ENCODE data around the gene TBC1D7. TPM values are rescaled to one million over a fixed set of nuclear protein-coding genes. Genes with fewer than 3 reads are reported as not detected.

TBC1D7 gene
- total RNA-seq (2014; rRNA removed; shearing (Covaris generic); ENCODE audit: low replicate concordance): 44.6 and 48.1 TPM in 2 replicates

DNA sequence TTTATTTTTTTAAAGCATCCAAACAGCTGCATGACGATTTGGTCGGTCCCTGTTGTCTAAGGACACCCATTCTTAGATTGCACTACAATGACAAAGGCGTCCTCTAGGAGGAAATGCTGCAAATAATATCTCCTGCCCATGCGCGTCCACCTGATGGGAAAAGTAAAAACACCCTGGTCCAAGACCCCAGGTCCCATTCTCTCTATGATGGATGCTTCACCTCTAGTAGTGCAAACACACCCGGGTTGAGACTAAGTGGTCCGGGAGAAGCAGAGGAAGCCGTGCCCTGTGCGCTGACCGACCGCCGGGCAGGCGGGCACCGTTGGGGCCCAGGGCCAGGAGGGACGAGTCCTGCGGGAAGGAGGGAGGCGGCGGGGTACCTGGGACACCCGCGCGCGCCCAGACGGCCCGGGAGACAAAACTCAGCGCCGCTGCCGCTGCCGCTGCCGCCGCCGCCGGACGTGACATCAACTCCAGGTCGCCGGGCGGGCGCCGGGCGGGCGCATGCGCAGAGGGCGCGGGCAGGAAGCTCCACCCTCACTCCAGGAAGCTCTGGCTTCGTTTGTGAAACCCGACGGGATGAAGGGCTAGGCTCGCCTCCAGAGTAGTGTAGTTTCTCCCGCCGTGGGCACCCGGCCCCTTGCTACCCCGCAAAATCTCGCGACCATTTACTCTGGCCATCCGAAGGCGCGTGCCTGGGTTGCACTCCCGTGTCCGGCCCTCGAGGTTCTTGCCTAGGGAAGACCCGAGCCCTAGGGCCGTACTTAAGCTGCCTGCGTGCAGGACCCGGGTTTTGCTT is at the start of gene TBC1D7:
Gene TBC1D7, minus strand, starts transcription at position 462 of the 799 bp plus-strand sequence. CDS start 1,639 bp downstream, outside the sequence.
- in situ Hi-C loops (cut with HindIII; ENCODE audit: low pct_unique_long_range_greater_than_20kb, low sequenced_read_pairs): no loop called here
- DNase-seq (ENCODE audit: low read depth): peak; percentile 89

DNA sequence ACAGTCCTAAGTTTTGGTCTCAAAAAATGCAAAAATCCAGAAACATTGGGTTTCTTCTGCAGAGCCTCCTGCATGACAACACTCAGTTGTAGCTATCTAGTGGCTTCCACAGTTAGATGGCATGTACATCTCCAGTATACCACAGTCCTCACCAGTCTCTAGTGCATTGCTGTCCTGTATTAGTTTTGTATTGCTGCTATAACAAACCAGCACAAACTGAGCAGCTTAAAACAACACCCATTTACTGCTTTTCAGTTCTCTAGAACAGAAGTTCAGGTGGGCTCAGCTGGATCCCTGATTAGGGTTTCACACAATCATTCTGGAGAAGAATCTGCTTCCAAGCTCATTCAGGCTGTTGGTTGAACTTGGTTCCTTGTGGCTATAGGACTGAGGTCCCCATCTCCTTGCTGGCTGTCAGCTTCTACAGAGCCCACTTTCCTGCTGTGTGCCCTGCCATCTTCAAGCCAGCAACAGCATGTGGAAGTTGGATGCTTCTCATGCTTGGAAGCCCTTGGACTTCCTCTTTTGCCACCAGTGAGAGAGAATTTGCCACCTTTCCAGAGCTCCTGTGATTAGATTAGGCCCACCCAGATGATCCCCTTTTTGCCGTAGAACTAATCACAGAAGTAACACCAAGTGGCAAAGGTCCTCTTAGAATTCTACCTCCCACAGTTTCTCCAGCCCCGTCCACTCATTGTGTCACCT is 48.9 kb upstream of the TBC1D7 start:
- in situ Hi-C loops (cut with HindIII; ENCODE audit: low pct_unique_long_range_greater_than_20kb, low sequenced_read_pairs): no loop called here
- no peak for DNase-seq (ENCODE audit: low read depth)

DNA sequence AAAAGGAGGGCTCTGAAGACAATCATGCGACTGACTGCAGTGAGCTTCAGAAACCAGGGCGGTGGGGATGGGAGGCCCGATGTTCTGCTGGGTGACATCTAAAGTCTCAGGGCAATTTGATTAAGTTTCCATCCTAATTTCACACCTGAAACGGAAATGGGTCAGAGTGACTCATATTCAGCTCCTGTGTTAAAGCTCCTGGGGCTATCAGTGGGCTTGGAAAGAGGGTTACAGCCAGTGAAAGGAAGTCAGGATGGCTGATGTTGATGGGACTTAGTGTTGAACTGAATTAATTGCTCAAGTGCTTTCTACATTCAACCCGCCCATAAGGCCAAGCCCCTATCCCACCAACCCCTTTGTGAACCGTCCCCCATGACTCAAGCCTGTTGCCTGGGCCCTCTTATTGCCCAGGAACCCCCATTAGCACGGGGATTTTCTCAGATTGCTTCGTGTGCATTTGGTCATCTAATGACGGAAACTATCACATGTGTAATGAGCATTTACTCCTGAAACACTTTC is 47.1 kb upstream of the TBC1D7 start:
- DNase-seq (ENCODE audit: low read depth): no peak
- in situ Hi-C loops (cut with HindIII; ENCODE audit: low pct_unique_long_range_greater_than_20kb, low sequenced_read_pairs): no loop called here

DNA sequence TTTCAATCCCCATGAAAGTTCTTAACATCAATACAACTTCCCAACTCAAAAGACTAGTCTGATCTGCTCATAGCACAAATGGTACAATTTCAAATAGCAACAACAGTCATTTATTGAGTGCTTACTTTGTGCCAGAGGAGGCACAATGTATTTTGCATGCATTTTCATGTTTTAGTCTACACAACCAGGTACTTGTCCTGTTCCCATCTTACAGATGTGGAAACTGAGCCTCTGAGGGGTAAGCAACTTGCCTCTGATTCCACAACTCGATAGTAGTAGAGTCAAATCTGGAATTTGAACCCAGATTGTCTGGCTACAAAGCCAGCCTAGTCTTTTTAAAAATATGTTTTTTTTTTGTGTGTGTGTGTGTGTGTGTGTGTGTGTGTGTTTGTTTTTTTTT is 45.6 kb upstream of the TBC1D7 start:
- in situ Hi-C loops (cut with HindIII; ENCODE audit: low pct_unique_long_range_greater_than_20kb, low sequenced_read_pairs): no loop called here
- no peak for DNase-seq (ENCODE audit: low read depth)

DNA sequence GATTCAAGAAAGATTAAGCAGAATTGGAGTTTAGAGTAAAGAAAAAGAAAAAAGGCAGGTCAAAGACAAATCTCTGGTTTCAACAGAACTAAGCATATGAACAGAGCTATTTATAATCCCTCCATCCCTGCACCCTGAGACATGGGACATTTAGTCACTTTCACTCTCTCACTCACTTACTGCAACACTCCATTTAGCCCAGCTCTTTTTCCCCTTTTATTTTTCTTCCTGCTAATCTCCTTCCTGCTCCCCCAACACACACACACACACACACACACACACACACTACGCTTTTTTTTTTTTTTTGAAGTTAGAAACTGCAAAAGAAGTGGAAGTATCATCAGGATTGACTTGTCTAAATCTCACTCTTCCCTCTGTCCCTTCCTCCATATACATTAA is 45.1 kb upstream of the TBC1D7 start:
- no peak for DNase-seq (ENCODE audit: low read depth)

DNA sequence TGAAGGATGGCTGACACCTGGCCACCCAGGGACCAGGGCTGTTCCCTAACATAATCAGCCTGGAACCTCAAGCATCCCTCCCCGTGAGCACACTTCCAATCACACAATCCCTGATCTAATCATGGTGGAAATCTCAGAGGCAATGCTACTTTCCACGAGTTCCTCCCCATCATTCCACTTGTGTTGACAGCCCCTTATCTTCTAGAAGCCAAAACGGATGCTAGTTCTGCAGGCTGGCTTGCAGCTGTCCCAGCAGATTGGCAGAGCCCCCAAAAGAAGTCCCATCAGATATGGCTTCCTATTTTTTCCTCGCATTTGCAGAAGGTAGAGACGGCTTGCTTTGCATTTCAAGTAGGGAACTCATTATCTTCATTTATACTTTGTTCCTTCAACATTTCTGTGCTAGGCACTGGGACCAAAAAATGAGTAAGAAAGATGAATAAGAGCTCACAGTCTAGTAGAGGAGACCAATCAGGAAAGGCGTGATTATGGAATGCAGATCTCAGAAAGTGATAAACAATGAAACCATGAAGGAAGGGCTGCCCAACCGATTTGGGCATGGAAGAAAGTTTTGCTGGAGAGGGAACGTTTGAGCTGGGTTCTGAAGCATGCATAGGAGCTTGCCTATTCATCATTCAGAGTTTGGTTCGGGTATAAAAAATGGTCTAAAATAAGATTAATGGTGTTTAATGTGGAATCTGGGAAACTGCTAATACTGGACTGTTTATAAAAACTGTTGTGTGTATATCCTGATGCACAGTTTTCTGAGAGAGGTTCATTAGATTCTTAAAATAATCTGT is 44.6 kb upstream of the TBC1D7 start:
- DNase-seq (ENCODE audit: low read depth): no peak
- in situ Hi-C loops (cut with HindIII; ENCODE audit: low pct_unique_long_range_greater_than_20kb, low sequenced_read_pairs): no loop called here

More for the DNA sequence above, 45.1 kb upstream of the TBC1D7 start:
- in situ Hi-C loops (cut with HindIII; ENCODE audit: low pct_unique_long_range_greater_than_20kb, low sequenced_read_pairs): no loop called here

DNA sequence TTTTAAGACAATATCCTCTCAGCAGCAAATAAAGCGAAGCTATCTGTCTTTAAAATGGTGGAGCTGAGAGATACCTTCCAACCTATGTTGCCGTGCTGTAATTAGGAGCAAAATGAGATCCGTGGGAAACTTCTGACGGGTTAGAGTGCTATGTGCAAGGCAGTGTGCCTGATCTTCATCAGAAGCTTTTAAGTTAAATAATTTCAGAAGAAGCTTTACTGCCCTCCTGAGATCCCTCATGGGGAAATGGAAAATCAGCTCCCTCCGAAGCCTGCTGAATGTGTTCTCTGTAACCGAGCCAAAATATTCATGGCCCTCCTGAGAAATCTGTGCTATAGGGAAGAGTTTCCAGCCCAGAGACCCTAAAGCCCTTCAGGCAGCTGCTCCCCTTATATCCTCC is 43.7 kb upstream of the TBC1D7 start:
- in situ Hi-C loops (cut with HindIII; ENCODE audit: low pct_unique_long_range_greater_than_20kb, low sequenced_read_pairs): no loop called here
- DNase-seq (ENCODE audit: low read depth): no peak

DNA sequence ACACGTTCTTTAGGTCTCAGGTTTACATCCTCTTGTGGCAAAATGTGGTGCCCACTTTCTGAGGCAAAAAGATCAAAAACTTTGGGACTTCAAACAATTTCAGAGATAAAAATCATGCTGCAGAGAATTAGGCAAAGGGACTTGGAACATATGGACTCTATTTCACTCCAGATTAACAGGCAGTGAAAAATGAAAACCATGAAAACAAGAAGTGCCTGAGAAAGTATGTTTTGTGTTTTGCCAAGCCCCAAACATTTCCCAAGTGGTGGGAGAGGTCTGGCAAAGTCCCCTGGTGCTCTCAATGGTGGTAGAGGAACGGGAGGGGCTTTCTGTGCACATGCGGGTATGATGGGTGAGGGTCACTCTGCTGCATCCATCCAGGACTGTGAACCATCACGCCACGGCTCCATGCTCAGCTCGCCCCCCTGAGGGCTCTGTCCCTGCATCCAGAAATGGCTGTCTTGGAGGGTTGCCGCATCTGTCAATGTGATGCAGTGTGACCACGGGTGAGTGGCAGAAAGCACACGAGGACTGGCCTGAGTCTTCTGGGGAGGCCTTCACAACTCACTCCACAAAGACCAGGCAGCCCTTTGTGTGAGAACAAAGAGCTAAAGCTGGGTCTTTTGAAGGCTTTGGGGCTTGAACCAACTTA is 43.2 kb upstream of the TBC1D7 start:
- no peak for DNase-seq (ENCODE audit: low read depth)
- in situ Hi-C loops (cut with HindIII; ENCODE audit: low pct_unique_long_range_greater_than_20kb, low sequenced_read_pairs): no loop called here

DNA sequence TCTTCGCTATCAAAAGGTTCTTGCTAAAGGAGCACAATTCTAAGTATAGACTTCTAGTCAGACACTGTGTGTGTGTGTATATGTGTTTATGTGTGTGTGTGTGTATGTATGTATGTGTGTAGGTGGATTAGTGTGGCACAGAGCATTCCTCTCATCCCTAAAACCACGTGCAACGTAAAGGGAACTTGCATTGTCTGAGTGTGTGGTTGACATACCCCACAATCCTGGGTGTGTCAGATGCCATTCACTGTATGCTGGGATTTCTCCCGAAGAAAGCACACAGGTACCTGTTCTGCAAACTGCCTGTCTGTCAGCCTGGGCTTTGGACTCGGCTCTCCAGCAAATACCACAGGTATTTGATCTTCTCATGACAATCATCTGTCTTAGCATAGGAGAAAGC is 42.3 kb upstream of the TBC1D7 start:
- in situ Hi-C loops (cut with HindIII; ENCODE audit: low pct_unique_long_range_greater_than_20kb, low sequenced_read_pairs): no loop called here
- no peak for DNase-seq (ENCODE audit: low read depth)

DNA sequence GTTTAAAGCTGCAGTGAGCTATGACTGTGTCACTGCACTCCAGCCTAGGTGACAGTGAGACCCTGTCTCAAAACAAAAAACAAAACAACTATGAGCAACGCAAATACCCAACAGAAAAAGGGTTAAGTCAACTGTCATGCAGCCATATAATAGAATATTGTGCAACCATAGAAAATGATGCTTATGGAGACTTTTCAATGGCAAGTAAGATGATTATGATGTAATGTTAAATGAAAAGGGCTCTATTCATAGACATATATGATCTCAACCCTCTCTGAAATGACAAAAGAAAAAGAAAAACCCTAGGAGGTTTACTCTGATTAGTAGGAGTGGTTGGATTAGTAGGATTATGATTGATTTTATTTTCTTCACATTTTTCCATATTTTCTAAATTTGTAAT is 41.3 kb upstream of the TBC1D7 start:
- DNase-seq (ENCODE audit: low read depth): no peak
- in situ Hi-C loops (cut with HindIII; ENCODE audit: low pct_unique_long_range_greater_than_20kb, low sequenced_read_pairs): no loop called here

DNA sequence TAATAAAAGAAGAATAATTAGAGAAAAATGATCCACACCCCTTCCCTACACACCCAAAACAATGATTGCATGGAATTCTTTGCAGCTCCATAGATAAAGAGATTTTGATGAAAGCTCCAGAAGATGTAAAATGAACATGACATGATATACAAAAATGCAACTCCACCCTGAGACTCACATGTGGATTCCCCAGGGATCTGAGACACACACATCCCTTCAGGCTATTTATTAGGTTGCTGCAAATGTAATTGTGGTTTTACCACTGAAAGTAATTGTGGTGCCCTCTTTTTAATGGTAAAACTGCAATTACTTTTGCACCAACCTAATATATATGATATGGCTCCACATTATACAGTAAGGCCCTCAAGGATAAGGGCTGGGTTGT is 40.4 kb upstream of the TBC1D7 start:
- DNase-seq (ENCODE audit: low read depth): no peak
- in situ Hi-C loops (cut with HindIII; ENCODE audit: low pct_unique_long_range_greater_than_20kb, low sequenced_read_pairs): no loop called here

DNA sequence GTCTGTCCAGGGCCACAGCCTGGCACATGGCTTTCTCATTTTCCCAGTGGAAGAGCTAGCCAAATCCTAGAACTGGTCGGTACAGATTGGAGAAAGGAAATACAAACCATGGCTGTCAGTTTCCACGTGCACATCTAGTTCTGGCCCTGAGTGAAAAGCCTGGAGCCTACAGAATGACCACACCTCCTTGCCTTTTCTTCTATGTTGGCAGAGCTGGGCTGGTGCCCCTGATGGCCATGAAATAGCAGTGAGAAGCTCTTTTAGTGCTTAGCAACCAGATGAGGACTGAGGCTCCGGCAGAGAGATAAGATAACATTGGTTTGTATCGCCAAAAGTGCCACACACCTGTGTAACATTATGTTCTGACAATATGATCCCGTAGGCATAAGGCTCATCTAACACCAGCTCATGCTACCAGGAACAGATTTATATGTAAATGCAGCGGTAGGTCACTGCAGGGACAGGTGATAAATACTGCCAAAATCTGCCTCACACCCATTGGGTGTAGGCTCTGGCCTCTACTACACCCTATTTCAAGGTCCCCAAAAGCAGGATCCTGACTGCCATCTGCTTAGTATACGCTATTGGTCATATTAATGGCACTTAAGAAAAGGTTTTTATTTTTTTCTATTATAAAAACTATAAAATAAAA is 39.9 kb upstream of the TBC1D7 start:
- in situ Hi-C loops (cut with HindIII; ENCODE audit: low pct_unique_long_range_greater_than_20kb, low sequenced_read_pairs): no loop called here
- DNase-seq (ENCODE audit: low read depth): no peak

DNA sequence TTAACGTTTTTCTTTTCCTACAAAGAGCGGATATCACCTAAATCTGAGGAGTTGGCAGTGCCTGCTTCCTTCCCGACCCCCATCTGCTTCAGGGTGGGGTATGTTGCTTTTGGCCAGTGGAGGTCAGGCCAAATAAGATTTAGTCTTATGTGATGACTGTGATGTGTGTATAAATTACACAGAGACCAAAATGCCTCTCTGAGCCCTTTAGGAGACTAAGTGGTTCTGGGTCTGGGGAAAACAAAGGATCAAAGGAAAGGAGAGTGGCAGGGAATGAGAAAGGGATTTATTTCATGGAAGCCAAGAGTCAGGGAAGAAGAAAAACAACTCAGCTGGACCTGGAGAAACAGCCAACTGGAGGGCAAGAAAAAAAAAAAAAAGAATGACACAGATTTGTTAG is 39.1 kb upstream of the TBC1D7 start:
- in situ Hi-C loops (cut with HindIII; ENCODE audit: low pct_unique_long_range_greater_than_20kb, low sequenced_read_pairs): no loop called here
- no peak for DNase-seq (ENCODE audit: low read depth)

DNA sequence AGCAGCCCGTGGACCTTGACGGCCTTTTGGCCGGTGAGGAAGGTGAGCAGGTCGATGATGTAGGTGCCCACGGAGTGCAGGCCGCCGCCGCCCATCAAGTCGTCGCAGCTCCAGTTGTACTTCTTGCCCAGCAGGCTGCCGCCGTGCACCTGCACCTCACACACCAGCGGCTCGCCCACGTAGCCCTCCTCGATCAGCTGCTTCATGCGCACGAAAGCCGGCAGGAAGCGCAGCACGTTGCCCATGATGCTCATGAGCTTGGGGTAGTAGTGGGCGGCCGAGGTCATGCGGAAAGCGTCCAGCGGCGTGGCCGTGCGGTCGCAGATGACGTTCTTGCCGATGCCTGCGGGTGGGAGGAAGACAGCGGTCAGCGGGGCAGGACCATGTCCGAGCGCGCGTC is 37.0 kb upstream of the TBC1D7 start:
- in situ Hi-C loops (cut with HindIII; ENCODE audit: low pct_unique_long_range_greater_than_20kb, low sequenced_read_pairs): no loop called here
- no peak for DNase-seq (ENCODE audit: low read depth)

DNA sequence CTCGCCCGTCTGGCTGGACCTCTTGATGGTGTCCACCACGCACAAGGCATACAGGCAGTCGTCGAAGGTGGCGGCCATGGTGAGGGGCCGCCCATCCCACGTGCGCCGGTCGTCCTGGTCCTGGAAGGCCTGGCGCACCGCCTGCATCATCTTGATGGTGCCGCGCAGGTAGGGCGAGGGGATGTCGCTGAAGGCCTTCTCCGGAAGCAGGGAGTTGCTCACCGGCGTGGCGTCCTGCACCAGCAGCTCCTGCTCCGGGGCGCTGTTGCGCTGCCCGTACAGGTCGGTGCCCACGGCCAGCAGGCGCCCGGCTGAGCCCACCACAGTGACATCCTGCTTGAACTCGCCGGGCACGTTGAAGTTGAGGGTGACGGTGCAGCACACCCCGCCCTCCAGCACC is 36.5 kb upstream of the TBC1D7 start:
- in situ Hi-C loops (cut with HindIII; ENCODE audit: low pct_unique_long_range_greater_than_20kb, low sequenced_read_pairs): no loop called here
- DNase-seq (ENCODE audit: low read depth): no peak

DNA sequence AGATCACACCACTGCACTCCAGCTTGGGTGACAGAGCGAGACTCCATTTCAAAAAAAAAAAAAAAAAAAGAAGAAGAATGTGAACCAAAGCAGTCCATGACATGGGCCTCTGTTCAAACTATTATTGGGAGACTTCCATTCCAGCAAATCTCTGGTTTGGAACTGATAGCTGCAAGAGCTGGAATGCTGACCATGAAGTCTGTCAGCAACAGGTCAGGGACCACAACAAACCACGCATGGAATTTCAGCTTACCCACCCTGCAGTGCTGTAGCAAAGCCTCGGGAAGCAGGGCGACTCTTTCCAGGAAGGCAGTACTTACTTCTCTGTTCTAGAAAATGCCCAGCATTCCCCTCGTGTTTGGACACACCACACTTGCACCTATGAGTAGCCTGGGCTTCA is 34.1 kb upstream of the TBC1D7 start:
- DNase-seq (ENCODE audit: low read depth): peak; percentile 14
- in situ Hi-C loops (cut with HindIII; ENCODE audit: low pct_unique_long_range_greater_than_20kb, low sequenced_read_pairs): no loop called here

DNA sequence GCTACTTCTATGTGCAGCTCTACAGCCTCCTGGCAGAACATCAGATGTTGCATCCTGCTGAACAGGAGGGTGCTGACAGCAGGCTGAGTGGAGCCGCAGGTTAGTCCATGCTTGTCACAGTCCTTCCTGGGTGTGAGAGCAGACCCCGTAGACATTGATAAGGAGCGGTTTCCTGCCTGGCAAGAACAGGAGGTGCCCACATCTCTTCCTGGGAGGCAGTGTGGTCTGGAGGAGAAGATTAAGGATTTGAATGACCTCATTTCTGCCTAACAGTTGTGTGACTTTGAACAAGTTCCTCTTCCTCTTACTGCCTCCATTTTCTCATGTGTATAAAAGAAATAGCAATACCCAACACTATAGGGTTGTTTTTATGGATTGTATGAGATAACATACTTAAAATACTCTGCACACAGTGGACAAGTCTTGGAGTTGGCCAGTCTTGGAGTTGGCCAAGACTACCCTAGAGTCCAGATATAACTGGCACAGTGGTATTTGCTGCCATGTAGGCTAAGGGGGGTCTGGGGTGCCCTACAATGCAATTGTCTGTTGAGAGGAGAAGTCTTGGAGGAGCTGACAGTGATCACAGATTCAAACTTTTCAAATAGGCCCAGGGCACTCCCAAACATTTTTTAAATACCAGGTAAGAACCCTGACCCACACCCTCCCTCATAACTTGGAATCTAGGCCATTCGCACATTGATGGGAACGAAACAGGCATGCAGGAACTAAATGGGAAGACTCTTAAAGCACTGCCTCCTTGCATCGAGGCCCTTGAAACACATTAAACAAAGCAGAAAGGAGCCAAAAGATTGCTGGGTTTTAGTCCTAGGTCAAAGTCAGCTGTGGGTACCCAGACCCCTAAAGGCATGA is 32.6 kb upstream of the TBC1D7 start:
- DNase-seq (ENCODE audit: low read depth): no peak
- in situ Hi-C loops (cut with HindIII; ENCODE audit: low pct_unique_long_range_greater_than_20kb, low sequenced_read_pairs): no loop called here
